Right lobe of liver (tissue), 4 donors: Measurements from ENCODE around the gene DLX1.

ENCODE experiments used
- POLR2A ChIP-seq: fragments of 450-650 bp; IDR thresholded peaks from one replicate; pipeline ENCODE4 v1.6.1; 2017; ENCODE audit warnings: antibody characterized with exemption, mild to moderate bottlenecking
- TF ChIP-seq, protein P1 (sequence below), 4 donors: fragments of 200-600 bp in 3 of 4; fragments of 450-650 bp in 1 of 4; IDR thresholded peaks; one replicate each; pipeline versions ENCODE4 v1.5.1 to v1.8.0; 2016 to 2022; ENCODE audit warnings: antibody characterized with exemption in 4 of 4, mild to moderate bottlenecking in 2 of 4
- donor health status: DM: no; HTN: no; CAD: no.
- donor health status: DM: no; HTN: no; CAD: no.
- donor health status: DM: no; HTN: yes; CAD: no.

DNA sequence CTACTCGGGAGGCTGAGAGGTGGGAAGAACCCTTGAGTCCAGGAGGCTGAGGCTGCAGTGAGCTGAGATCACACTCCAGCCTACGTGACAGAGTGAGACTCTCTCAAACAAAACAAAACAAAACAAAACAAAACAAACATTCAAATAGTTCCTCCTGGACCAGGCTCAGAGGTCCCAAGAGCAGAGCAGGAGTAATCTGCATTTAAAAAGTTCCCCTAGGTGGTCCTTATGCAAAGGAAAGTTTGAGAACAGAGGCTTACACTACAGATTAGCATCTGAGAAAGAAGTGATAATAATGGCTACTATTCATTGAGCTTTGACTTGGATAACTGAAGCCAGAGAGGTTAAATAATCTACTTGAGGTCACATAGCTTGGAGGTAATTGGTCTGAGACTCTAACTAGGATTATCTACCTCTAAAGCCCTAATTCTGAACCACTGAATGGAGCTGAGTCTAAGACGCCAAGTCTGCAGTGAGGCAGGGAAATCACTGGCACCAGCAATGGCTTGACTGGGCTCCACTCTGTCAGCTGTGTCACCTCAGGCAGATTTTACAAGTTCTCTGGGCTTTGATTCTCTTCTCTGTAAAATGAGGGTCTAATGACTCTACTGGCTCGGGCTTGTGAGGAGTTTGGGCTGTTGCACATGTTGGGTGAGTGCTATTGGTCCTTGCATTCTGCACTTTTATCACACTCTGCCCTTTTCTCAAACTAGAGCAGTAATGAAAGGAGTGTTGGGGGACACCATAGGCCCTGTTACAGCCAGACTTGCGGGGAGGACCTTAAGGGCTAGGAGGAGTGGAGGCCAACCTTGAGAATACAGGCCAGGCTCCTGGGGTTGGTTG, 46.6 kb downstream of the DLX1 start:
- TF ChIP-seq, protein P1, sequence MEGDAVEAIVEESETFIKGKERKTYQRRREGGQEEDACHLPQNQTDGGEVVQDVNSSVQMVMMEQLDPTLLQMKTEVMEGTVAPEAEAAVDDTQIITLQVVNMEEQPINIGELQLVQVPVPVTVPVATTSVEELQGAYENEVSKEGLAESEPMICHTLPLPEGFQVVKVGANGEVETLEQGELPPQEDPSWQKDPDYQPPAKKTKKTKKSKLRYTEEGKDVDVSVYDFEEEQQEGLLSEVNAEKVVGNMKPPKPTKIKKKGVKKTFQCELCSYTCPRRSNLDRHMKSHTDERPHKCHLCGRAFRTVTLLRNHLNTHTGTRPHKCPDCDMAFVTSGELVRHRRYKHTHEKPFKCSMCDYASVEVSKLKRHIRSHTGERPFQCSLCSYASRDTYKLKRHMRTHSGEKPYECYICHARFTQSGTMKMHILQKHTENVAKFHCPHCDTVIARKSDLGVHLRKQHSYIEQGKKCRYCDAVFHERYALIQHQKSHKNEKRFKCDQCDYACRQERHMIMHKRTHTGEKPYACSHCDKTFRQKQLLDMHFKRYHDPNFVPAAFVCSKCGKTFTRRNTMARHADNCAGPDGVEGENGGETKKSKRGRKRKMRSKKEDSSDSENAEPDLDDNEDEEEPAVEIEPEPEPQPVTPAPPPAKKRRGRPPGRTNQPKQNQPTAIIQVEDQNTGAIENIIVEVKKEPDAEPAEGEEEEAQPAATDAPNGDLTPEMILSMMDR (IDR thresholded peaks at IDR 0.05) = no peak
- TF ChIP-seq POLR2A = no peak
